HepG2 (cell line): Measurements from ENCODE around the gene COL27A1. TPM values are rescaled to one million over a fixed set of nuclear protein-coding genes. Genes with fewer than 3 reads are reported as not detected.
A peak's percentile ranks its signal among the peaks of the same experiment; 100 is the strongest.

Experiments
- BRD4 ChIP-seq: sonication (generic); formaldehyde crosslinking; IDR thresholded peaks from 2 replicates; pipeline ENCODE4 v1.4.0; 2020; ENCODE audit warnings: missing genetic modification reagents
- CEBPB ChIP-seq: IDR thresholded peaks from 2 replicates; pipeline ENCODE4 v1.6.1; 2011; ENCODE audit warnings: low read depth, low read length, improper control_type of control experiment, borderline replicate concordance
- CREBL2 ChIP-seq: sonication (generic); formaldehyde crosslinking; IDR thresholded peaks from 2 replicates; pipeline ENCODE4 v1.8.1; 2023; ENCODE audit warnings: missing genetic modification reagents, mild to moderate bottlenecking, borderline replicate concordance
- KDM6A ChIP-seq: IDR thresholded peaks from 2 replicates; pipeline ENCODE4 v1.6.1; 2016; ENCODE audit warnings: low read depth
- MAF1 ChIP-seq: sonication (generic); formaldehyde crosslinking; IDR thresholded peaks from 2 replicates; pipeline ENCODE4 v1.5.0; 2020; ENCODE audit warnings: missing genetic modification reagents, borderline replicate concordance
- MXD1 ChIP-seq: sonication (generic); formaldehyde crosslinking; IDR thresholded peaks from 2 replicates; pipeline ENCODE4 v1.4.0; 2020; ENCODE audit warnings: mild to moderate bottlenecking, missing genetic modification reagents
- PAWR ChIP-seq: sonication (generic); formaldehyde crosslinking; IDR thresholded peaks from 2 replicates; pipeline ENCODE4 v1.4.0; 2020; ENCODE audit warnings: missing genetic modification reagents, mild to moderate bottlenecking, borderline replicate concordance
- RERE ChIP-seq: IDR thresholded peaks from 2 replicates; pipeline ENCODE4 v1.6.1; 2016; ENCODE audit warnings: low read depth, missing genetic modification reagents, missing compliant biosample characterization
- SAP130 ChIP-seq: IDR thresholded peaks from 2 replicates; pipeline ENCODE4 v1.6.1; 2016; ENCODE audit warnings: low read depth
- SP5 ChIP-seq: IDR thresholded peaks from 2 replicates; pipeline ENCODE4 v1.6.1; 2016; ENCODE audit warnings: low read depth, borderline replicate concordance
- ZBTB49 ChIP-seq: sonication (generic); formaldehyde crosslinking; IDR thresholded peaks from 2 replicates; pipeline ENCODE4 v1.4.0; 2020; ENCODE audit warnings: missing genetic modification reagents, borderline replicate concordance
- ZFYVE20 ChIP-seq: sonication (generic); formaldehyde crosslinking; IDR thresholded peaks from 2 replicates; pipeline ENCODE4 v1.8.0; 2023; ENCODE audit warnings: low read depth, mild to moderate bottlenecking, moderate library complexity, missing genetic modification reagents, borderline replicate concordance
- ZNF20 ChIP-seq: sonication (generic); formaldehyde crosslinking; IDR thresholded peaks from 2 replicates; pipeline ENCODE4 v1.4.0; 2020; ENCODE audit warnings: mild to moderate bottlenecking, moderate library complexity, missing genetic modification reagents
- ZNF292 ChIP-seq: sonication (generic); formaldehyde crosslinking; IDR thresholded peaks from 2 replicates; pipeline ENCODE4 v1.8.1; 2022; ENCODE audit warnings: mild to moderate bottlenecking, low read depth, missing genetic modification reagents, borderline replicate concordance
- ZNF460 ChIP-seq: sonication (generic); formaldehyde crosslinking; IDR thresholded peaks from 2 replicates; pipeline ENCODE4 v1.5.1; 2020; ENCODE audit warnings: missing genetic modification reagents, mild to moderate bottlenecking, borderline replicate concordance
- ZNF605 ChIP-seq: sonication (generic); formaldehyde crosslinking; IDR thresholded peaks from 2 replicates; pipeline ENCODE4 v1.8.0; 2022; ENCODE audit warnings: mild to moderate bottlenecking, missing genetic modification reagents
- ZNF639 ChIP-seq: conservative IDR thresholded peaks from 2 replicates; pipeline ENCODE4 v1.6.1; 2018; ENCODE audit warnings: missing genetic modification reagents
- ZNF652 ChIP-seq: IDR thresholded peaks from 2 replicates; pipeline ENCODE4 v1.6.1; 2016; ENCODE audit warnings: low read depth, borderline replicate concordance
- ZNF773 ChIP-seq: sonication (generic); formaldehyde crosslinking; IDR thresholded peaks from 2 replicates; pipeline ENCODE4 v1.4.0; 2020; ENCODE audit warnings: missing genetic modification reagents, borderline replicate concordance
- polyA plus RNA-seq, 8 experiments: library from polyadenylated mRNA; depleted of rRNA in 3 of 8; stranded (reverse) in 7 of 8; unstranded in 1 of 8; fragments of >200 nt; fragmentation: Illumina TruSeq in 4 of 8; extraction: Trizol in 4 of 8; gene quantifications; 2 replicates each; pipeline versions ENCODE4 v1.2.1 to v1.2.3, GENCODE V29; 2011 to 2016; ENCODE audit warnings: low read depth in 4 of 8, missing spikeins in 1 of 8, mixed read lengths in 1 of 8; ENCODE audit not compliant: insufficient read depth in 1 of 8
- total RNA-seq, 5 experiments: library from RNA; depleted of rRNA; stranded (reverse); fragments of >200 nt; fragmentation: Illumina TruSeq; extraction: Trizol; gene quantifications; 2 replicates each; pipeline ENCODE4 v1.2.3, GENCODE V29; 2016; ENCODE audit warnings: low read depth in 1 of 5

The COL27A1 gene
- total and polyA plus RNA-seq, 2 of the 13 experiments (the other 11 are each of a cell fraction or from before 2014, with no cell fraction given), result 71.3 to 89.1 TPM

GRCh38 chr9:114123031-114123977 is 32.0 kb upstream of the COL27A1 start (continued):
- TF ChIP-seq RERE (CRISPR knock-in tag) (no peak), SAP130 (CRISPR knock-in tag) (peak; percentile 50), PAWR (no peak), ZNF639 (CRISPR knock-in tag) (no peak), SP5 (CRISPR knock-in tag) (peak; percentile 90), CREBL2 (CRISPR knock-in tag) (no peak), ZNF460 (CRISPR knock-in tag) (no peak), ZNF292 (CRISPR knock-in tag) (no peak), MXD1 (CRISPR knock-in tag) (no peak), BRD4 (peak; percentile 59; the same call in 1 of the 2 replicates), KDM6A (CRISPR knock-in tag) (no peak), CEBPB (no peak), ZNF20 (CRISPR knock-in tag) (no peak), ZFYVE20 (CRISPR knock-in tag) (no peak), ZNF773 (CRISPR knock-in tag) (no peak), ZNF605 (CRISPR knock-in tag) (no peak), ZNF652 (CRISPR knock-in tag) (no peak), ZBTB49 (CRISPR knock-in tag) (no peak), MAF1 (CRISPR knock-in tag) (no peak)
